ENCODE data around the gene STON2.
"Not testable (repeated sequence)": the region's sequence is repeated elsewhere in the genome, so short reads cannot be mapped to it uniquely, and the experiment has no call there.

STON2 gene

DNA sequence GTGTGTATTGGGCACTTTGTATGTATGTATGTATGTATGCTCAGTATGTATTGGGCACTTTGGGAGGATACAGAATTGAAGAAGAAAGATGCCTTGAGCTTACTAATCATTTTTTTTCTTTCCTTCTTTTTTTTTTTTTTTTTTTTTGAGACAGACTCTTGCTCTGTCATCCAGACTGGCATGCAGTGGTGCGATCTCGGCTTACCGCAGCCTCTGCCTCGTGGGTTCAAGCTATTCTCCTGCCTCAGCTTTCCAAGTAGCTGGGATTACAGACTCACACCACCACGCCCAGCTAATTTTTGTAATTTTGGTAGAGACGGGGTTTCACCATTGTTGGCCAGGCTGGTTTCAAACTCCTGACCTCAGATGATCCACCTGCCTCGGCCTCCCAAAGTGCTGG lies 176.3 kb downstream of the STON2 start:
- not testable (repeated sequence) for DNase-seq (ENCODE audit: low read depth in 1 of 2, low spot score in 1 of 2)

DNA sequence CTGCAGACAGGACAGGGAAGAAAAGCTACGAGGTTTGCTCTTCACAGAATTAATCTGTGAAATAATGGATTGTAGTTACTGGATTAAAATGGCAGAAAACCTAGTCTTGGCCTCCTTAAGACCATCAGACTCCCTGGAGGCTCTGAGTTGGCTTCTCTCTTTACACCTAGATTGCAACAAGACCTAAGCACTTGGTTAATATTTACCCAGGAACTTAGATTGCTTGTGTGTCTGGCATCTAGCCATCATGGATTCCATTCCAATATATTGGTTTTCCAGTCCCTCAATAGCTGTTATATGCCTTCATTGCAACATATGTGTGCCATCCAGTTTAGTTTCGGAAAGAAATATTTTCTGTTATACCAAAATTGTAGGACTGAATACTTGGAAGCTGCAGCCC lies 177.4 kb downstream of the STON2 start:
- DNase-seq (ENCODE audit: low read depth in 1 of 2, low spot score in 1 of 2) = no peak

DNA sequence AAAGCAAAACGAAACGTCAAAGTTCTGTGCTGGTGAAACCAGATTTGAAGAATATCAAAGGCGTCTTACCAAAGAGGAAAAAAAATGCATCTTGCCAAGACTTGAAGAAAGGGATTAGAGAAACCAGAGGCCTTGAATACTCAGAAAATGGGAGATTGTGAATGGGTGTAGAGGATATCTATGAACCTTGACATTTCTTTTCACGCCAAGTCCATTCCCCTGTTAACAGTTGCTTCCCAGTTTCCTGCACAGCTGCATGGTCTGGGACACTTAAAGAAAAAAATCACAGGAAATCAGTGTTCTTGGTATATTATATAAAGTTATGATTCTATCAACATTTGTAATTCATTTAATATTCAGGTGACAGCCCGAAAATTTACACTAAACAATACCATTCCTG lies 178.0 kb downstream of the STON2 start:
- DNase-seq (ENCODE audit: low read depth in 1 of 2, low spot score in 1 of 2) = no peak

DNA sequence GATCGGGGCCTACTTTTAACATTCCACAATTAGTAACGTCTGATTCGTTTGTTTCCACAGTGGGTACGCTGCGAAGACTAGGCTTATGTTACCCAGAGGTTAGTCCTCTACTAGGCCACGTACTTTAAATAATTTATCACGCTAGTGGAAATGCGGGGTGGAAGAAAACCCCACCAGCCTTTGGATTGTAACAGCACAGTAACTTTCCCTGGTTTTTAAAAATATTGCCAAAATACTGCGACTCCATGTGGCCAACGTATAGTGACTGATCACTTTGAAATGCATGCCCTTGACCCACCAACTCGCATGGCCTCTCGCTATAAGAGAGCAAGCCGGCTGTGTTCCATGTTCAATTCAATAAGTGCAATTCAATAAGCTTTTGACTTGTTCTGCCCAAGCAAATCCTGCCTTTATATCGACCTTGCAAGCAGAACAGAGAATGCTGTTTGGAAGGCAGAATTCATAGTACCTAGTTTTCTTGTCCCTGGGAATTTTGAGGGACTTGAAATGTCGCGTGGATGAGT lies 178.5 kb downstream of the STON2 start:
- DNase-seq (ENCODE audit: low read depth in 1 of 2, low spot score in 1 of 2) = no peak

DNA sequence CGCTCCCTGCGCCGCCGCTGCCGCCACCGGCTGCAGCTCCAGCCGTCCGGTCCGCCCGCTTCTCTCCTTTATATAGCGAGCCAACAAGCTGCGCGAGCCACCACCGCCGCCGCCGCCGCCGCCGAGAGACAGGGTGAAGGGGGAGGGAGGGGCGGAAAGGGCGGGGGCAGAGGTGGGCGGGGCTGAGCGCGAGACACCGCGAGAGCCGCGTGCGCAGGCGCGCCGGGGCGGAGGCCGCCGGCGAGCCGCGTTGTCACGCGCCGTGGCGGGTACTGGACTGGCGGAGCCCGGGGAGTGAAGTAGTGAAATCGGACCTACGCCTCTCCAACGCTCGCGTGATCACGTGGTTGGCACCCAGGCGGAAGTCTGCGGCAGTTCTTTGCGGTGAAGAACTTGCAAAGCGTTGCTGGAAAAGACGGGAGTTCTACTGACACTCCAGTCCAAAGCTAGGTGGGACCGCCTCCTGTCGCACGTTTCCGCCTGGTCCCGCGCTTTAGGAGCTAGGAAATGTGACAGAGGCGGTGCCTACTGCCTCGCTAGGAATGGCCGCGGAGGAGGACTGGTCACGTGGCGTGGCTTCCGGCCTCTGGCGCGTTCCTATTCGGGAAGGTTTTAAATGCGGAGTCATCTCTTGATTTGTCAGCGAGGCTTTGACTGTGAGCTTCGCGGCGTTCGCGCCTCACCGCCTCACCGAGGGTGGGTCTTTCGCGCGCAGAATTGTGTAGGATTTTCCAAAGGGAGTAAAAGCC lies 179.1 kb downstream of the STON2 start, which contains the start of gene GTF2A1:
Gene GTF2A1, minus strand, starts transcription at position 130 of the 749 bp plus-strand sequence. CDS start 441 bp downstream, outside the sequence.
- DNase-seq (ENCODE audit: low read depth in 1 of 2, low spot score in 1 of 2) = peak; percentile 89 to 90

DNA sequence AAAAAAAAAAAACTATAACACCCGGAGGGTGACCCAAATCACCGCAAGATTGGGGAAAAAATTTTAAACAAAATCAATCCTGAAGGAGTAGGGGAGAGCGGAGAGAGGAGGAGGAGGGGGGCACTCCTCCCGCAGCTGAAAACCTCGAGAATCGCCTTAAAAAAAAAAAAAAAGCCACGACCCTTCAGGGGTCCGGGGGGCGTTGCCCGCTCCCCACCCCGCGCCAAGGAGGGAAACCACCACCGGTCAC lies 179.6 kb downstream of the STON2 start:
- DNase-seq (ENCODE audit: low read depth in 1 of 2, low spot score in 1 of 2) = no peak

DNA sequence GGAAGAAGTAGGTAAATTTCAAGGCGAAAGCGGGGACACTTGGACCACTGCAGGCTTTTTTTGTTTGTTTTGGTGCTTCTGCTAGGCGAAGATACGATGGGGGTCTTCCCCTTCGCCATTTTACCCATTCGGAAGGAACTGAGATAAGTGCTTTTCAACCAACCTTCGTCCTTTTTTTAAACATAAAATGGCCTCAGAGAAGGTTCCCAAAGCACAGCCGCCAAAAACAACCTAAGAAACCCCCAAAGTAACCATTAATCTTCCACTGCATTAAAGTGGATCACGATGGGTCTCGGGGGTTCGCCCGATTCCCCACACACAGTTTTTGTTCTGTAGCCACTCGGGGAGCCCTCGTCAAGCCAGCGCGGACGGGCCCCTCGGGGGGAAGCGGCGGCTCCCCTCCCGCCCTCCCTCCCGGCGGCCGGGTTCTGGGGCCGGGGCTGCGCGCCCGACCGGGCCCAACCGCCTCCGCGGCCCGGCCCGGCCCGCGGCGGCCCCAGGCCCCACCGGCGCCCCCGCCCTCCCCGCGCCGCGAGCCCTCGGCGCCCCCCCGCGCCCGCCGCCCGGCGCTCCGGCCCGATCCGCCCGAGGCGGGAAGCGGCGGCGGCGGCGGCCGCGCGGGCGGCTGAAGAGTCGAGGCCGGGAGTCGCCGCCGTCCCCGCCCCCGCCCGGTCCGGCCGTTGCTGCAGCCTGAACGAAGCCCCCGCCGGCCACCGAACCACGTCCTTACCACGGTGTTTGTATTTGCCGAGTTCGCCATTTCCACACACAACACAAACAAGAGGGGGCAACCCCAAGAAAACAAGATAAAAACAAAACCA lies 180.2 kb downstream of the STON2 start:
- peak; percentile 16 to 28 for DNase-seq (ENCODE audit: low read depth in 1 of 2, low spot score in 1 of 2)

DNA sequence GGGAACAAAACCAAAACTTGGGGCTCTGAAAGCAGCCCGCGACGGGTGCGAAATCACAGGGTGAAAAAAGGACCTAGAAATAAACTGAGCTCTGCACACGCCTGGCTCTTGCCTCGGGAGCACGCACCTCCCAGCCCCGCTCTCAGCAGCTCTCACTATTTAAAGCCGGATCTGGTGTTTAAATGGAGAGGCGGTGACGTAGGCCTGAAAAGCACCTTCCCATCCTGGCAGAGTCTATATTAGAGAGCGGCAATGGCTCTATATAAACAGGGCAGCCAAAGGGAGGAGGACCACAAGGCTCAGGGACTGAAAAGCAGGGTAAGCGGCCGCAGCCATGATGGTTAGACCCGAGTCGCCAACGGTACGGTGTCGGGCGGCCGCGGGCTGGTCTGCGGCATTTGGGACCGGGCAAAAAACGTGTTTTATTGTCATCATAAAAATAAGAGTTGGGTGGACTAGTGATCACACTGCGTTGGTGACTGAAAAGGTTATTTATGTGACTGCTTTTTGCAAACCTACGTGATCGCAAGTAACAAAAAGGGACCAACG lies 180.8 kb downstream of the STON2 start:
- peak; percentile 70 to 76 for DNase-seq (ENCODE audit: low read depth in 1 of 2, low spot score in 1 of 2)

DNA sequence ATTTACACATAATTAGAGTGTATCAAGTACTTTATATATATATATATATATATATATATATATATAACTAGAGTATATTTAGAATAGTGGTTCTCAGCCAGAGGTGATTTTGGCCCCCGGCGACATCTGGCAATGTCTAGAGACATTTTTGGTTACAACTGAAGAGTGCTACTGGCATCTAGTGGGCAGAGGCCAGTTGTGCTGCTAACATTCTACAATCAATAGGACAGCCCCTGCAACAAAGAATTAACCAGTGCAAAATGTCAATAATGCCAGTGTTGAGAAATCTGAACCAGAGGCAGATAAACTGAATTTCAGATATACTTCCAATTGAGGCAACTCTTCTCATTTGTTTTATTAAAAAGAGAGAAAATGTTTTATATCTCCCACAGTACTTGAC lies 188.3 kb downstream of the STON2 start:
- no peak for DNase-seq (ENCODE audit: low read depth in 1 of 2, low spot score in 1 of 2)
